ENCODE measurements around the gene PACSIN3.

PACSIN3 gene

DNA sequence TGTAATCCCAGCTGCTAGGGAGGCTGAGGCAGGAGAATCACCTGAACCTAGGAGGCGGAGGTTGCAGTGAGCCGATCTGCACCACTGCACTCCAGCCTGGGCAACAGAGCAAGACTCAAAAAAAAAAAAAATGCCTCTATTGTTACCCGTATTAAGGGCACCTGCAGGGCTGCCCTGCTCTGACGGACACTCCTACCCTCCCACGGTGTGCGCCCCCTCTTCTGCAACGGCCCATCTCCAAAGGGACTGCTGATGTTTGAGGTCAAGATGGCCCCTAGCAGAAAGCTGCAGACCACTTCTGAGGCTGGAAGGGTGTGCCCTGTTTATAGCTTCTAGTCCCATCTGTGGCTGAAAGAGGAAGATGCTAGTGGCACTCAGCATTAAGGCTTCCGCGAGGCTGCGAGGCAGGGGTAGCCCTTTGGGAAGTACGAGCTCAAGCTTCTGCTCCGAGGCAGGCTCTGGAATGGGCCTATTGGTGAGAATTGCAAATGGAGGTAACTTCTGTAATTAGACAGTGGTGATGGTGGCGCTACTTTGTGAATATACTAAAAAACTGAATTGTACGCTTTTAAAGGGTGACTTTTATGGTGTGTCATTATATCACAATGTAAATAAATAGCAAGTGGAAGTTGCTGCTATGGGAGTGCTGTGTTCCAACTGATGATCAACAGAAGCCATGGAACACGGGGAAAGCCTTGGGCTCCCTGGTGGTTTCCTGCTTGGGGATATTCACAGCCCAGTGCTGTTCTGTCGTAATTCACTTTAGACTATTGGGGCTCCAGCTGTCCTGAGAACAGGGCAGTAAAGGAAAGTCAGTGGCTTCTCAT lies 33.9 kb downstream of the PACSIN3 start:
- DNase-seq = no peak

DNA sequence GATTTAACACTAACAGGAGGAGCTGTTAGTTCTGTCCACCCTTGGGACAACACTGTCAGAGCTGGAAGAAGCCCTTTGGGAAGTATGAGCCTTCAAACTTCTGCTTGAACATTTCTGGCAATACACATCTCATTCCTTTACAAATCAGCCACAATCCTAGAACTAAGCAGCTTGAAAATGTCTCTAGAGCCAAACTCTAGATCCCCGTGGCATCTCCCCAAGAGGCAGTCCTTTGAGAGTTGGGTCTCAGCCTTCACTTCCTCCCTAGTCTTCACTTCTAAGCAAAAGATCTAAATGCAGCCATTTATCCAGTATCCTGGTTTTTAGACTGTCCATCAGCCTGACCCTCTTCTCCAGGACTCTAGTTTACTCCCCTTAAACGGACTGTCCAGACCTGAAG lies 36.5 kb downstream of the PACSIN3 start:
- DNase-seq = no peak

DNA sequence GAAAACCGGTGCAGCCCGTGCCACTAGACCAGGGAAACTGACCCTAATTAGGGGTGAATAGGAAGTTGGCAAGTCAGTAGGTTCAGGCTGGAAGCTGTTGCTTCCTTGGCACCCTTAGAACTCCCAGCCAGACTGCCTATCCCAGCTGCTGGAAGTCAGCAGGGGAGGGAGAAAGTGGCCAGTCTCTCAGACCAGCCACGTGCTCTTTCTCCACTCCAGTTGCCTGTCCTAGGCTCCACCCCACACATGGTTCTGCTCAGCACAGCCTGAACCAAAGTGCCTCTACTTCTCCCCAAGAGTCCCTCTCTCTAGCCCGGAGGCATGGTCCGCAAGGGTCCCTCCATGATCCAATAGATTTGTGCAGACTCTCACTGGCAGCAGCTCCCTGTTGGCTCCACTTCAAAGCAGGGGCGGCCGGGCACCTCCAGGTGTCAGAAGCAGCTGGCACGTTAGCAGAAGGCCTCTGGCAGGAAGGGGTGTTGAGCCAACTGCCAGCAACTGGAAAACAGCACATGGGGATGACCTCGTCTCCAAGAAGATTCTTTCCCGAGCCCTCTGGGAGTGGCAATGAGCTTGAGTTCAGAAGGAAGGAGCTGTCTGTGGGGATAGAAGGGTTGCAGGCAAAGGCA lies 37.2 kb downstream of the PACSIN3 start:
- peak; percentile 69 for DNase-seq

DNA sequence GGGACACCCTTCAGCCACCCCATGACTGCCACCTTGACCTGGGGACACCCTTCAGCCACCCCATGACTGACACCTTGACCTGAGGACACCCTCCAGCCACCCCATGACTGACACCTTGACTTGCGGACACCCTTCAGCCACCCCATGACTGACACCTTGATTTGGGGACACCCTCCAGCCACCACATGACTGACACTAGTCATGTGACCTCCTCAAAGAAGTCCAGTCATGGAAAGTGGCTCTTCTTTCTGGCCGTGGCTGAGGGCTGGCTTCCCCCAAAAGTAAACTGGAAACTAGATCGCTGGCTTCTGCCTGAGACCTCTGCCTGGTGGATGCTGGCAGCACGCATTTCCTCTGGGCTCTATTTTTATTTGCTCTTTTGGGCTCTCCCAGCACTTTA lies 38.0 kb downstream of the PACSIN3 start:
- no peak for DNase-seq

DNA sequence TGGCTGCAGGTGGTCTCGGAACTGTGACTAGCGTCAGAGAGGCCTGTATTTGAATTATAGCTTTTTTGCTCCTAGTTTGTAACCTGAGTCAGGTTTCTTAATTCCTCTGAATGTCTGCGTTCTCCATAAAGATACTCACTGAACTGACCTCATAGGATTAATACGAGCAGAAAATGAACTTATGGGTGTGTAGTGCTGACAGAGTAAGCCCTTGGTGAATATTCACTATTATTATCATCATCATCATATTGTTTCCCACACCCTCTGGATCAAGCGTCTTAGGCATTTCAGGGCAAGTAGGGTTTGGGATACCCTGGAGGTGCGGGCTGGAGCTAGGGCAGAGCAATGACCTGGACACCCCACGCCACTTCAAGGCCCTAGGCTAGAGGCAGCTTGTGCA lies 38.6 kb downstream of the PACSIN3 start:
- DNase-seq = no peak

DNA sequence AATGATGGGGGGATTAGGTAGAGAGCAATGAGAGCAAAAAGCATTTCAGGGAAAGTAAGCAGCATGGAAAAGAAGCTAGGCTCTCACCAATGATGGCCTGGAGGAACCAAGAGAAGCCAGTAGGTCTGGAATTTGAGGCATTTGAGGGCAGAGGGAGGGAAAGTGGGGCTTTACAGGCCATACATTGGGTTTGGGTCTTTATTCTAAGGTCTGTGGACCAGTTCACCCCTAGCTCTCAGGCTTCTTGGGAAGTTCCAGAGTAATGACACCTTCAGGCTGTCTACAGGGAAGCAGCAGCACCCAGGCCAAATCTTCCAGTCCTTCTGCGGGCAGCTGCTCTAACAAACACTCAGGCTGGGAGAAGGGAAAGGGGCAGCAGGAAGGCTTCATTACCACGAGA lies 39.0 kb downstream of the PACSIN3 start:
- DNase-seq = no peak

DNA sequence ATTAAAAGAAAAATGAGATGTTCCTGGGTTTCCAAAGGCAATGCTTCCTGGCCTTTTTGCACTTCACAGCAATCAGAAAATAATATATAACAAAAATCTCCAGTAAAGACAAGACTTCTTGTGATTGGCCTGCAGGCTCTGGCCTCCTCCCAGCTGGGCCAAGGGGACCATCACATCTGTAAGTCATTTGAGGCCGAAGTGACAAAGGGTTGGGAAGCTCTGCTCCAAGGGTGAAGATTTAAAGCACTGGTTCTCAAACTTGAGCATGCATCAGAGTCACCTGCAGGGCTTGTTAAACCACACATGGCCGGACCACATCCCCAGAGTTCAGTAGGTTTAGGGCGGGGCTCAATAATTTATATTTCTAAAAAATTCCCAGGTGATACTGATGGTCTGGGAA lies 41.7 kb downstream of the PACSIN3 start:
- DNase-seq = no peak

DNA sequence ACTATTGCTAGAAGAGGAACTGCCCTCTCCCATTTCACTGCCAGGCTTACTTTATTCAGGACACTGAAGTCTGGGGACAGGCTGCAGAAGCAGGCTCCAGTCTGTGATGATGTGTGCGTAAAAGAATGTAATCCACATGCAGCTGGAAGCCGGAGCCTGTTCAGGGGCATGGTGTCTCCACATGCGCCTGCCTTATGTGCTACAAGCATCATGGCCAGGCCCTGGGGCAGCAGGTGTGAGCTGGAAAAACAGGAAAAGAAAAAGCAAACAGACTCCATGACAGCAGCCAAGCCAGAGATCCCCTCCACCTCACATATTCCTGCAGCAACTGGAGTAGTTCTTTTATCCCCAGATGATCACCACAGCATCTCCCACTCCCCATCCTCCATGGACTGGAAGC lies 42.9 kb downstream of the PACSIN3 start:
- DNase-seq = no peak

DNA sequence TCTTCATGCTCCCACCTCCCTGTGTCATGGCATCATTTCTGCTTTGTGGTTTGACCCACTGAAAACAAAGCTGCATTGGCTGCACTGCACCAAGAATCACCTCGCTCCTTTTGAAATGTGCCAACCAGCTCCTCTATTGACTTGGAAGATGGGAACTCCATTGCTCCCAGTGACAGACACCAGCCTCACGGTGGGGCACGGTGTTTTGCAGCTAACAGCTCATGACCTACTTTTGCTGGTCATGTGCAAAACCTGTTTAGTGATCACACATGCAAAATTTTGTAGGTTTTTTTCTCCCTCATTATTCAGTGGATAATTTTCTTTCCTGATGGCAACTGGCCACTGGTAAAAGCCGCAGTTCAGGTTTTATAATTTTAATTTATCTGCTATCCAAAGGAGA lies 46.4 kb downstream of the PACSIN3 start:
- no peak for DNase-seq

DNA sequence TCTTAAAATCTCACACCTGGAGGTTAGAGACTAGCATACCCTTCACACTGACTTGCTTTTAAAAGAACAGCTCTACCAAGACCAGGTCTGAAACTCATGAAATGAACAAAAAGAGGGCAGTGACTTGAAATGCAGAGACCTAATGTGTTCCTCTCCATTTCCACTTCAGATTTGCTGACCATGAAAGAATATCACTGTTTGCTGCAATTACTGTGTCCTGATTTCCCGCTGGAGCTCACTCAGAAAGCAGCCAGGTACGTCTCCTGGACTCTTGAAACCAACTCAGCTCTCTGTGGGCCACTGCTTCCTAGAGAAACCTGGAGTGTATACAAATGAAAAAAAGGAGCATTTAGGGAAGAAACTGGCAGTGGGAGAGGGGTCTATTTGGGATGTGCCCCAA lies 48.8 kb downstream of the PACSIN3 start:
- DNase-seq = no peak

DNA sequence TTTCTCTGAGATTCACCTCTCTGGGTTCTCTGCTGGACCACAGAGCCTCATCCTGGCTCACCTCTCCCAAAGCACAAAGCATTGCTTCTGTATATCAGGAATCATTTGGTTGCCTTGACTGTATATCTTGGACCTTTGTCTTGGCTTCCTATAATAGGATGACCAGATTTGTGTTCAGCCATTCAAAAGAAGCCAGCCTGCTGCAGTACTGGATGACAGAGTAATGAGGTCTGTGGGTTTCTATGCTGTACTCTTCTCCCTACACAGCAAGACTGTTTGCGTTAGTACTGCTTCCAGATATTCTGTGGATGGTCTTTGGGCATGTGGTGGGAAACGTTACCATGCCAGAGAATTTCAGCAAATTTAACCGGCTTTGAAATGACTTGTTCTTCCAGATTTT lies 49.3 kb downstream of the PACSIN3 start:
- DNase-seq = no peak

DNA sequence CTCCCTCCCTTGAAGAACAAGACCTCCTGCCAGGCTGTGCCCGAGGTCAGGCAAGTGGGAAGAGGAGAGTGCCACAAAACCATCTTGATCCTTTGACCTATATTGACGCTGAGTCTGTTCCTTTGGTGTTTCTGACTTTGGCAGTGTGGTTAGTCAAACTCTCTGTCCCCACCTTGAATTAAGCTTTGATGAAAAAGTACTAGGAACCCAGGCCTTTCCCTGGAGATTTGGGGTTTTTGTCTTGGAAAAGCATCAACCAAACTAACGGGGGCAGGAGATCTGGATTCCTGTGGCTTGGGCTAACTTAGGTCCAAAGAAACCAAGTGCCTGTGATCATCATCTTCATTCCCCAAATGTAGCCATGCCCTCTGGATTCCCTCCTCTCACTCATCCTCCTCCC lies 49.9 kb downstream of the PACSIN3 start:
- no peak for DNase-seq

DNA sequence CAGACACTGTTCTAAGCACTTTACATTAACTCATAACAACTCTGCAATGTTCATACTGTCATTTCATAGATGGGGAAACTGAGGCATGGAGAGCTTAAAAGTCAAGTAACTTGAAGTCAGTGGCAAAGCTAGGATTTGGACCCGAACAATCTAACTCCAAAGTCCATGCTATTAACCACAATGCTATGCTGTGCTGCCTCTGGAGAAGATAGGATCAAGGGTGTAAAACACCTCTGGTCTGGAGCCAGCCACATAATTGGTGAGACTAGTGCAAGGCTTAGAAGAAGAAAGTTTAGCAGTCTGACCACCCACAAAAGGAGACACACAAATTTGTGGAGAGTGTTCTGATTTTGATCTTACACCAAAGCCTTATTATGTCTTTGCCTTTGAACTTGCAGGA lies 53.3 kb downstream of the PACSIN3 start:
- no peak for DNase-seq

DNA sequence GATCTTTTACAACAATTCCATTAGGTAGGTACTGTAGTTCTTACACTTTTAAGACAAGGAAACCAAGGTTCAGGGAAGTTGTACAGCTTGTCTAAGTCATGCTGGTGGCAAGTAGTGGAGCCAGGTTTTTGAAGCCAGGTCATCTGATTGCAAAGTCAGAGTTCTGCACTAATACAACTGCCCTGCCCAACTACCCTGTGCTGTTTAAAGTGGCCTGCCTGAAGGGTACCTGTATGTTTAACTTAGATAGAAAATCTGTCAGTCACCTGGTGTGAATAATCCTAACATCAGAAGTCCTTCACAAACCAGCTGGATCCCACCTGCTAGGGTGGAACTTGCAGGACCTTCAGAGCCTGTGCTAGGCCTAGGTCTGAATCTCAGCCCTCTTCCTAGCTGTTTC lies 53.7 kb downstream of the PACSIN3 start:
- no peak for DNase-seq

DNA sequence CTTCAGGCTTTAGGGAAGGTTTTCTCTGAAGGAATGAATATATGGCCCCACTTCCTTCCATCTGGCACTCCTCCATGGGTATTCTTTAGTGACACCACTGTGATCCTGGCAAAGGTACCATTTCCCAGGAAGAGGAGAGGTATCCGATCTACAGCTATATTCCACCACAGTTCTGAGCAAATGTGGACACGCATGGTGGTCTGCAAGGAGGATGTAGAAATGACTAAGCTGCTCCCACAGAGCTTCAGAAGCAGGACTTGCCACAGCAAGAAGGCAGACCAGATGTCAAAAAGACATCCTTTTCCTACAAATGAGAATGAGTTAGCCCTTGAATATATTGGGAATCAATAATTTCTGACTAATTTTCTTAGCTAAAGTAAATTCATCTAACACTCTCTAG lies 55.1 kb downstream of the PACSIN3 start:
- DNase-seq = no peak

DNA sequence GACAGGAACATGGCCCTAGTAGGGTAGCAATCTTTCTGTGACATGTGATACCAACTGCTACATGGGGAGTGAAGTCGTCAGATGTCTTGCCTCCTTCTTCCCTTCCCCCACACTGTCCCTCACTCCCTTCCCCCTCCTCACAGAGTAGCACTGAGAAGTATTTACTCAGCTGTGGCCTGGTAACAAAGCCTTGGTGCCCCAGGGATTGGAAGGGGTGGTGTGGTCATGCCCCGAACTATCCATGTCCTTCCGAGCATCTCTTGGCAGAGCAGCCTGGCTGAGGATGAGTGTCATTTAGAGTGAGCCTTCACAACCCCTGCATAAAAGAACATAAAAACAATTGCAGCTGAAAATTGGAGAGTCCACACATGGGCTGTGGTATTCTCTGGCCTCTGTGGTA lies 55.7 kb downstream of the PACSIN3 start:
- peak; percentile 36 for DNase-seq
